WTC11 (cell line): ENCODE data around the gene CDCA4. TPM values are rescaled to one million over a fixed set of nuclear protein-coding genes. Genes with fewer than 3 reads are reported as not detected.
A peak's percentile ranks its signal among the peaks of the same experiment; 100 is the strongest.

Source experiments
- ATAC-seq: fragments of 200-7000 bp; cut with Tn5 transposase; 2 replicates; pipeline ENCODE4 v1.10.0; 2021; ENCODE audit warnings: mild to moderate bottlenecking, moderate library complexity
- CTCF ChIA-PET: fragments of 300-600 bp; sonication (Branson Sonifier 250); formaldehyde crosslinking; loops from one replicate; lab custom pipeline; 2021; ENCODE audit warnings: antibody characterized with exemption; lab: Charles Lee
- POLR2A ChIA-PET: fragments of 350-600 bp; sonication (Branson Sonifier 250); formaldehyde crosslinking; loops from one replicate; lab custom pipeline; 2021; ENCODE audit warnings: antibody characterized with exemption; lab: Charles Lee
- DNase-seq: peaks from one replicate; pipeline ENCODE4 v3.0.0; 2021; ENCODE audit warnings: low spot score
- H3K27ac Mint-ChIP-seq: 2 replicates; pipeline ENCODE4 v1.8.0; 2021; ENCODE audit warnings: mixed read lengths
- H3K27me3 Mint-ChIP-seq: 2 replicates; pipeline ENCODE4 v1.8.0; 2021; ENCODE audit warnings: low read depth, mild to moderate bottlenecking, moderate library complexity, mixed read lengths
- H3K36me3 Mint-ChIP-seq: 2 replicates; pipeline ENCODE4 v1.8.0; 2021; ENCODE audit warnings: mixed read lengths
- H3K4me1 Mint-ChIP-seq: 2 replicates; pipeline ENCODE4 v1.8.0; 2022; ENCODE audit warnings: mixed read lengths
- H3K4me3 Mint-ChIP-seq: 2 replicates; pipeline ENCODE4 v1.8.0; 2021; ENCODE audit warnings: mild to moderate bottlenecking, moderate library complexity, mixed read lengths
- H3K9me3 Mint-ChIP-seq: 2 replicates; pipeline ENCODE4 v1.8.0; 2021; ENCODE audit warnings: mixed read lengths
- ATF3 ChIP-seq: sonication (generic); formaldehyde crosslinking; conservative IDR thresholded peaks from 2 replicates; pipeline ENCODE4 v1.8.1; 2022; ENCODE audit warnings: mild to moderate bottlenecking, missing genetic modification reagents
- CBFB ChIP-seq: sonication (generic); formaldehyde crosslinking; IDR thresholded peaks from 2 replicates; pipeline ENCODE4 v1.8.1; 2022; ENCODE audit warnings: mild to moderate bottlenecking, low read depth, missing genetic modification reagents
- CREM ChIP-seq: sonication (generic); formaldehyde crosslinking; IDR thresholded peaks from 2 replicates; pipeline ENCODE4 v1.8.1; 2022; ENCODE audit warnings: mild to moderate bottlenecking, missing genetic modification reagents, moderate library complexity
- E2F5 ChIP-seq: sonication (generic); formaldehyde crosslinking; IDR thresholded peaks from 2 replicates; pipeline ENCODE4 v1.8.1; 2022; ENCODE audit warnings: mild to moderate bottlenecking, moderate library complexity, missing genetic modification reagents
- EMX1 ChIP-seq: fragments of 250-450 bp; sonication (Bioruptor Pico); IDR thresholded peaks from 2 replicates; pipeline ENCODE4 v1.8.0; 2021; ENCODE audit warnings: mild to moderate bottlenecking
- FOXP1 ChIP-seq: sonication (generic); formaldehyde crosslinking; IDR thresholded peaks from 2 replicates; pipeline ENCODE4 v1.8.0; 2022; ENCODE audit warnings: missing genetic modification reagents, mild to moderate bottlenecking, moderate library complexity, borderline replicate concordance
- HMGXB4 ChIP-seq: sonication (generic); formaldehyde crosslinking; IDR thresholded peaks from 2 replicates; pipeline ENCODE4 v1.8.1; 2023; ENCODE audit warnings: mild to moderate bottlenecking, moderate library complexity, missing genetic modification reagents
- MAX ChIP-seq: sonication (generic); formaldehyde crosslinking; IDR thresholded peaks from 2 replicates; pipeline ENCODE4 v1.8.0; 2022; ENCODE audit warnings: mild to moderate bottlenecking, missing genetic modification reagents
- NFATC4 ChIP-seq: fragments of 250-450 bp; sonication (Bioruptor Pico); IDR thresholded peaks from 2 replicates; pipeline ENCODE4 v1.9.0; 2021; ENCODE audit warnings: mild to moderate bottlenecking
- OVOL2 ChIP-seq: fragments of 250-450 bp; sonication (Bioruptor Pico); IDR thresholded peaks from 2 replicates; pipeline ENCODE4 v1.9.0; 2021; ENCODE audit warnings: mild to moderate bottlenecking, borderline replicate concordance
- SP1 ChIP-seq: sonication (generic); formaldehyde crosslinking; conservative IDR thresholded peaks from 2 replicates; pipeline ENCODE4 v1.8.1; 2022; ENCODE audit warnings: missing genetic modification reagents
- TP53 ChIP-seq: sonication (generic); formaldehyde crosslinking; IDR thresholded peaks from 2 replicates; pipeline ENCODE4 v1.8.1; 2023; ENCODE audit warnings: mild to moderate bottlenecking, missing genetic modification reagents
- ZBTB21 ChIP-seq: sonication (generic); formaldehyde crosslinking; IDR thresholded peaks from 2 replicates; pipeline ENCODE4 v1.8.1; 2023; ENCODE audit warnings: mild to moderate bottlenecking, missing genetic modification reagents, borderline replicate concordance
- ZNF121 ChIP-seq: sonication (generic); formaldehyde crosslinking; IDR thresholded peaks from 2 replicates; pipeline ENCODE4 v1.8.0; 2023; ENCODE audit warnings: missing genetic modification reagents
- ZNF263 ChIP-seq: sonication (generic); formaldehyde crosslinking; IDR thresholded peaks from 2 replicates; pipeline ENCODE4 v1.8.1; 2022; ENCODE audit warnings: low read depth, mild to moderate bottlenecking, moderate library complexity, missing genetic modification reagents
- ZNF512 ChIP-seq: sonication (generic); formaldehyde crosslinking; IDR thresholded peaks from 2 replicates; pipeline ENCODE4 v1.8.1; 2022; ENCODE audit warnings: missing genetic modification reagents, borderline replicate concordance
- total RNA-seq: library from RNA; stranded (reverse); gene quantifications from 3 replicates; pipeline ENCODE4 v1.2.3, GENCODE V29; 2021

The CDCA4 gene
- total RNA-seq, 1 experiment from 2014 or later: 63.3 TPM

GRCh38 chr14:104971447-104972240 lies 49.2 kb downstream of the CDCA4 start (continued):
- TF ChIP-seq E2F5 (CRISPR knock-in tag): no peak
- TF ChIP-seq ZBTB21 (CRISPR knock-in tag): no peak
- TF ChIP-seq, all 79 proteins: peak for 0

- ChIA-PET POLR2A (no interaction called here), CTCF (interaction anchor here (0.6 to 4.3 kb wide), 9 partner anchors 12 to 218 kb away, joined by 3 to 39 read pairs (median 3); partner anchors contain the start of gene SIVA1)
- Mint-ChIP-seq H3K36me3 (no peaks in the 10 kb centered on the region), H3K4me1 (peaks cover 6% of the 10 kb centered on the region), H3K4me3 (no peak overlapping the region), H3K27me3 (peaks cover 2% of the 10 kb centered on the region; the same call in 1 of the 2 replicates), H3K27ac (no peak overlapping the region), H3K9me3 (no peaks in the 10 kb centered on the region)
- peak; percentile 65 for TF ChIP-seq ZNF121 (CRISPR knock-in tag)
- no peak for TF ChIP-seq CREM (CRISPR knock-in tag)
- no peak for TF ChIP-seq ZNF263
- TF ChIP-seq TP53 (CRISPR knock-in tag): no peak
- TF ChIP-seq SP1 (CRISPR knock-in tag): 0 out of 2 replicates have a peak, but pooled peaks have one; percentile 29
- ATAC-seq: peak; percentile 16
- DNase-seq: no peak
Measured at GRCh38 chr14:104970231-104971068, 50.4 kb downstream of the CDCA4 start.

GRCh38 chr14:104969741-104970230 lies 51.1 kb downstream of the CDCA4 start:
- ChIA-PET POLR2A (no interaction called here), CTCF (interaction anchor here (0.6 to 4.3 kb wide), 10 partner anchors 13 to 217 kb away, joined by 3 to 39 read pairs (median 3); partner anchors contain the start of gene SIVA1)
- TF ChIP-seq EMX1 (CRISPR knock-in tag) (no peak), ZNF512 (no peak), MAX (CRISPR knock-in tag) (no peak), OVOL2 (CRISPR knock-in tag) (no peak), ZBTB21 (CRISPR knock-in tag) (no peak), CBFB (CRISPR knock-in tag) (no peak), HMGXB4 (no peak), FOXP1 (CRISPR knock-in tag) (no peak), ATF3 (no peak), NFATC4 (CRISPR knock-in tag) (no peak)
- Mint-ChIP-seq H3K9me3 (no peaks in the 10 kb centered on the region), H3K4me1 (peaks cover 6% of the 10 kb centered on the region), H3K36me3 (no peaks in the 10 kb centered on the region), H3K27ac (no peak overlapping the region), H3K4me3 (no peak overlapping the region), H3K27me3 (peaks cover 2% of the 10 kb centered on the region; the same call in 1 of the 2 replicates)
- ATAC-seq (no peak), DNase-seq (no peak)
